Brain pericyte (primary cell): Measurements from ENCODE around the gene FSCN2.

ENCODE experiments used
- DNase-seq: peaks from one replicate; pipeline ENCODE4 v3.0.0-alpha.2; 2012; ENCODE audit warnings: low read depth, low spot score

Gene FSCN2

DNA sequence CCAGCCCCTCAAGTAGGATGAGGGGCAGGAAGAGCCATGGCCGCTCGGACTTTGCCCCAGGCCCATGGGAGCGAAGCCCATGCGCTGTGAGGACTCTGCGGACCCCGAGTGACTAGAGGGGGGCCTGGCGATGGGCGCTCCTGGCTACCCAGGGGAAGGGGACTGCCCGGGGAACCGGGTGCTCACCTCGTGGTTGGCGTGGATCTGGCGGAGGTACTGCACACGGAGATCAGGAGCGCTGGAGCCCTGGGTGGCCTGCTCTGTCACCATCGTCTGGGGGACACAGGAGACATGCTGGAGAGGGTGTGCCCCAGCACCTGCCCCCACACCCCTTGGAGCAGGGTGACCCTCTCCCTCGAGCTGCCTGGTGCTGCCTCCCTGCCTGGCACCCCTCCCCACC, 12.9 kb downstream of the FSCN2 start:
- DNase-seq: no peak

- no peak for DNase-seq
Observed at GRCh38 chr17:81542431-81543338, 14.5 kb downstream of the FSCN2 start.

- no peak for DNase-seq
Observed at GRCh38 chr17:81543339-81543675, 15.1 kb downstream of the FSCN2 start.

DNA sequence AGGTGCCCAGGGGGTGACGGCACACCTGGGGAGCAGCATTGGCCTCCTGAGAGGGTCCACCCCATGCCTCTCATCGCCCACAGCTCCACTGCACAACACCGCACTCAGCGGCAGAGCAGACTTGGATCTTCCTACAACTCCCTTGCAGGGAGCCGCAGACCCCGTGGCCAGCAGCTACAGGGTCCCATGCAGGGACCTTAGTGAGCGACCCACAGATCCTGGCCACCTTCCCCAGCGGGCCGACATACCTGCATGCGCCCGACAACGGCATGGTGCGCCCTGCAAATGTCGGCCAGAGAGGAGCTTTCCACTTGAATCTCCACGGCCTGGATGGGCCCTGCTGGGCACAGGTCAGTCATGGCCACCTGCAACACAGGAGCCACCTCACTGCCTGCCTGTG, 15.6 kb downstream of the FSCN2 start:
- no peak for DNase-seq

DNA sequence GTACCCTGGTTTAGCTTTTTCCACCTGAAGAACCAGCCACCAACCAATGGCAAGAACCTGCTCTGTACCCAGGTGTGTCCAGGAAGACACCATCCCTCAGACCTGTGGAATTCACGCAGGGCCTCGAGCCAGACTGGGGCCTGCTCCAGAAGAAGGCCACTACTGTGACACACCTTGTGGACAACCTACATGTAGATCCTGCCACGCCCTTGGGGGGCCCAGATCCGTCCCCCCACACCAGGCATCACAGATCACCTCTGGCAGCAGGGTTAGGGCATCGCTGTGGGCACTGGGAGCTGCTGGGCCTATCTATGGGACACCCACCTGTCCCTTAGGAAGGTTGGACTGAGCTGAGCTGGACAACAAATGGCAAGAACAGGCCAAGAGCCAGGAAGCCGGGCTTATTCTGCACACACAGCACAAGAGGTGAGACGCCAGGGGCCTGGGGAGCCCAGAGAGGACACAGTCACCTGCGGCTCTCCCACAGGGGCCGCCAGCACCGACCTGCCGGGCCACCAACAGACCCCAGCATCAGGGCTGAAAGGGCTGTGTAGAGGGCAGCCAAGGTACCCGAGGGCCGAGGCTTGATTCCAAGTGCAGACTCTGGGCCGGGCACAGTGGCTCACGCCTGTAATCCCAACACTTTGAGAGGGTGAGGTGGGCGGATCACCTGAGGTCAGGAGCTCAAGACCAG, 16.3 kb downstream of the FSCN2 start:
- no peak for DNase-seq

GRCh38 chr17:81545160-81545949, 17.2 kb downstream of the FSCN2 start:
- DNase-seq: no peak

GRCh38 chr17:81546906-81547613, 18.9 kb downstream of the FSCN2 start:
- no peak for DNase-seq

DNA sequence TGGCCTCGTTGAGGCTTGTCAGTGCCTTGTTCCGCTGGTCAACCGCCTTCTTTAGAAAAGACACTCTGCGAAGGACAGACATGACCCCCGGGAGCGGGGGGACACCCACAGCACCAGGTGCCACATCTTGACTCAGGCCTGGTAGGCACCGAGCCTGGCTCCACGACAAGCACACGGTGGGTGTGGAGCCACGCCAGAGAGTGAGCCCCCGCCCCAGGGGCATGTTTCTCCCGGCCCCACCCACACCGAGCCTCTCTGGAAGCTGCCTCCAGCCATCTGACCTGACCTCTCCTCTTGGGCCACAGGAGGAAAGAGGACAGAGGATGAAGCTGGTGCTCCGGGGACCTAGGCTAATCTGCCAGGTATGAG, 19.4 kb downstream of the FSCN2 start:
- no peak for DNase-seq

- no peak for DNase-seq
Observed at GRCh38 chr17:81549031-81549557, 20.9 kb downstream of the FSCN2 start.

- DNase-seq: no peak
Observed at GRCh38 chr17:81549826-81550225, 21.6 kb downstream of the FSCN2 start.

- DNase-seq: no peak
Observed at GRCh38 chr17:81550285-81550684, 22.1 kb downstream of the FSCN2 start.

DNA sequence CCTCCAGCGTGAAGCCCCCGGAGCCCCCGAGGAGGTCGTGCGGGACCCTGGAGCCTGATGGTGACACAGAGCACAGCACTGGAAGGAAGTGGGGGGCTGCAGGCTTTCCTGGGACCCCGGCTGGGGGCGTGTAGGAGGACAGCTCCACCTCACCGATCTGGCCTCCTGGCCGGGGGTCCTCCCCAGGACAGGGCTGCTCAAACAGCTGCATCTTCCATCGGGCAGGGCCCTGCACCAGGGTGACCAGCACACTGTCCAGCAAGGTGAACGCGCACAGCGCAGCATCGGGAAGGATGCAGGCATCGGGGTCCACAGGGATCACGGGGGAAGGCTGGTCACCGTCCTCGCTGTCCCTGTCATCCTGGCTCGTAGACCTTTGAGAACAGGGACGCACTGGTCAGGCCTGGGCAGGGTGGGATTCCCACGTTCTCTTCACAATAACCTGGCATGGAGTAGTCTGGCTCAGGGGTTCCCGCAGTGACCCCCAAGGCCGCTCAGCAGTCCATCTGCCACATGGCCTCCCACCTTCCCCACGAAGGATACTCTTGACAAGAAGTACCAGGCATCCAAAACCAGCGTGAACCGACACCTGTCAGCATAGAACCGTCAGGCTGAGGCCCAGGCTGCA, 22.8 kb downstream of the FSCN2 start:
- DNase-seq: no peak

GRCh38 chr17:81551458-81552243, 23.5 kb downstream of the FSCN2 start:
- no peak for DNase-seq

- DNase-seq: no peak
Observed at GRCh38 chr17:81552244-81553017, 24.3 kb downstream of the FSCN2 start, which contains the start of gene FAAP100. FAAP100 (minus strand) TSS chr17:81552353; CDS start chr17:81552330, 23 bp downstream.

GRCh38 chr17:81553018-81553615, 24.9 kb downstream of the FSCN2 start:
- no peak for DNase-seq

GRCh38 chr17:81553616-81554181, 25.5 kb downstream of the FSCN2 start:
- DNase-seq: peak; percentile 41

DNA sequence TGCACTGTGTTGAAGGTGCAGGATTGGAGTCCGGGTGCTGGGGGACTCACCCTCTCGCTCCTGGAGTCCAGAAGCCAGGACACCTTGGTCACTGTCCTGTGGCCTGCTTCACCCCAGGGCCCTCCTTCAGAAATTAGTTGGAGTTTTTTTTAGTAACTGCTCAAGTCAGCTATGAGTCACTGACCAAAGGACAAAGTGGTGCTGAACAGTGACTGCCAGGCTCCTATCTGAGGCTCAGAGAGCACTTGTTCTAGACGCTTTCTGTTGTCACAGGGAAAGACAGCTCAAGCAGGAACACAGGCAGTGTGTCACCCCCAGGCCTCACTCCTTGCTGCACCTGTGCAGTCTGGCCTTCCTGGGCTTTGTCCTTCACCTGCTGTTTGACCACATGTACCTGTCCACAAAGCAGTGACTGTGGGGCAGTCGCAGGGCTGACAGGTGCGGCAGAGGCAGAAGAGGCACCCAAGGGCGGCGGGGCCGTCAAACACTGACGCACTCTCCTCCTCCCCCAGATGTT, 28.1 kb downstream of the FSCN2 start:
- DNase-seq: no peak

DNA sequence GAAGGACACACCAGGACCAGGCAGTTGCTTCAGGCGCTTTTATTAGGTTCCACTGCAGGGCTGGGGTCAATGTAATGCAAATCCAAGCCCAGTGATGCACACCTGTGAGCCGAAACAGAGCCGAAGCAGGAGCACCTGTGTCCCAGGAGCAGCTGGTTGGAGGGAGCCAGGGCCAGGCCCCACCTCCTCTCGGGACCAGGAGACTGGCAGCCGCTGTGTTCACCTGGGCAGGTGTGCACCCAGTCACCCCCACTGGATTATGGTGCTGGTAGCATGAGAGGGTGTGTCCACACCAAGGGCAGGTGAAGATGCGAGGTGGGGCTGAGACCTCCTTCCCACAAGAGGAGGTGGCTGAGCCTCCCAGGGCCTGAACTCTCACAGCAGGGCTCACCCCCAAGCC, 28.7 kb downstream of the FSCN2 start:
- DNase-seq: no peak
